ENCODE results near the gene SIK3.

DNA sequence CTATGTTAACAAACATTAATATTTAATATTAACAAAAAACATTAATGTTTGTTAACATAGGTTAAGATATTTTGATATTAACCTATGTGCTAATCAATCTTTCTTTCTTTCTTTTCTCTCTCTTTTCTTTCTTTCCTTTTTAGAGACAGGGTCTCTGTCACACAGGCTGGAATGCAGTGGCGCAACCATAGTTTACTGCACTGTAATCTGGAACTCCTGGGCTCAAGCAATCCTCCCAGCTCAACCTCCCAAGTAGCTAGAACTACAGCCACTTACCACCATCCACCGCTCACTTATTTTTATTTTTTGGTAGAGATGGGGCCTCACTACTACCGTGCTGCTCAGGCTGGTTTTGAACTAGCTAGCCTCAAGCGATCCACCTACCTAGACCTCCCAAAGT is 13.2 kb downstream of the SIK3 start:
- no peak for TF ChIP-seq CTCF (IDR thresholded peaks at IDR 0.05; ENCODE audit: extremely low read depth in 1 of 2, insufficient read depth in 1 of 2, low read depth in 1 of 2, low read length in 2 of 2)
- TF ChIP-seq MAX (IDR thresholded peaks at IDR 0.05; ENCODE audit: insufficient read depth, insufficient read length), result no peak
- TF ChIP-seq POLR2A (IDR thresholded peaks at IDR 0.05; ENCODE audit: low read depth, low read length), result no peak
- no peak for TF ChIP-seq FOS (IDR thresholded peaks at IDR 0.05; ENCODE audit: borderline replicate concordance, insufficient read depth, low read length)
- TF ChIP-seq POLR2AphosphoS5 (IDR thresholded peaks at IDR 0.05; ENCODE audit: insufficient read depth, low read depth, low read length), result no peak
- TF ChIP-seq MYC (IDR thresholded peaks at IDR 0.05; ENCODE audit: low read depth, low read length), result no peak
- TF ChIP-seq EZH2 (IDR thresholded peaks at IDR 0.05; ENCODE audit: borderline replicate concordance, low read depth, low read length, severe bottlenecking), result no peak
- no peak for TF ChIP-seq GATA2 (IDR thresholded peaks at IDR 0.05; ENCODE audit: insufficient read depth, insufficient read length, low read depth, low read length)

Measured in endothelial cell of umbilical vein (primary cell).